Smooth muscle cell (in vitro differentiated cells): ENCODE data around the gene NEURL2. TPM values are rescaled to one million over a fixed set of nuclear protein-coding genes. Genes with fewer than 3 reads are reported as not detected.
"Not testable (repeated sequence)": the region's sequence is repeated elsewhere in the genome, so short reads cannot be mapped to it uniquely, and the experiment has no call there.

ENCODE experiments used
- DNase-seq: peaks from one replicate; lab custom pipeline; 2025; ENCODE audit not compliant: unreplicated experiment; lab: John Stamatoyannopoulos, UW
- H2AFZ ChIP-seq: fragments of 200-600 bp; sonication (generic); 2 replicates; pipeline ENCODE4 v1.6.0; 2016; ENCODE audit warnings: antibody characterized with exemption, low read depth, mild to moderate bottlenecking
- H3F3A ChIP-seq: fragments of 200-600 bp; sonication (generic); 2 replicates; pipeline ENCODE4 v1.6.0; 2017; ENCODE audit warnings: antibody characterized with exemption, low read depth
- H3K27ac ChIP-seq: fragments of 200-600 bp; sonication (generic); 2 replicates; pipeline ENCODE4 v1.5.1; 2016; ENCODE audit warnings: low read depth, mild to moderate bottlenecking
- H3K27me3 ChIP-seq: fragments of 200-600 bp; sonication (generic); 2 replicates; pipeline ENCODE4 v1.6.1; 2016; ENCODE audit warnings: low read depth, mild to moderate bottlenecking
- H3K36me3 ChIP-seq: fragments of 200-600 bp; sonication (generic); 2 replicates; pipeline ENCODE4 v1.5.1; 2016; ENCODE audit warnings: low read depth
- H3K4me1 ChIP-seq: fragments of 200-600 bp; sonication (generic); 2 replicates; pipeline ENCODE4 v1.5.1; 2016; ENCODE audit warnings: low read depth
- H3K4me2 ChIP-seq: fragments of 200-600 bp; sonication (generic); 2 replicates; pipeline ENCODE4 v1.6.0; 2016; ENCODE audit warnings: mild to moderate bottlenecking
- H3K4me3 ChIP-seq: fragments of 200-600 bp; sonication (generic); 2 replicates; pipeline ENCODE4 v1.5.1; 2016; ENCODE audit warnings: mild to moderate bottlenecking
- H3K79me2 ChIP-seq: fragments of 200-600 bp; sonication (generic); 2 replicates; pipeline ENCODE4 v1.6.0; 2016; ENCODE audit warnings: low read depth, mild to moderate bottlenecking
- H3K9ac ChIP-seq: fragments of 200-600 bp; sonication (generic); 2 replicates; pipeline ENCODE4 v1.6.0; 2016; ENCODE audit warnings: low read depth
- H3K9me3 ChIP-seq: fragments of 200-600 bp; sonication (generic); replicated peaks from 2 replicates; pipeline ENCODE4 v1.5.1; 2016; ENCODE audit warnings: low read depth
- H4K20me1 ChIP-seq: fragments of 200-600 bp; sonication (generic); 2 replicates; pipeline ENCODE4 v1.6.0; 2016; ENCODE audit warnings: low read depth
- CTCF ChIP-seq: fragments of 200-600 bp; sonication (generic); IDR thresholded peaks from 2 replicates; pipeline ENCODE4 v1.5.1; 2017; ENCODE audit warnings: borderline replicate concordance, mild to moderate bottlenecking, antibody characterized with exemption; ENCODE audit not compliant: insufficient read depth, poor library complexity, severe bottlenecking
- WGBS: methylation state at CpG from one replicate; pipeline ENCODE4 v1.1.7; 2016; ENCODE audit warnings: low lambda C conversion rate; 5-methylcytosine and 5-hydroxymethylcytosine counted together
- polyA plus RNA-seq: library from polyadenylated mRNA; unstranded; fragments of >200 nt; fragmentation: Nextera tagmentation; extraction: Ambion mirVana; gene quantifications from 2 replicates; pipeline ENCODE4 v1.2.1, GENCODE V29; 2016
- total RNA-seq: library from RNA; depleted of rRNA; stranded (reverse); fragments of >200 nt; gene quantifications from 2 replicates; pipeline ENCODE4 v1.2.3, GENCODE V29; 2014

The NEURL2 gene
- total and polyA plus RNA-seq, 2 experiments from 2014 or later, result 0.31 to 3.7 TPM

GRCh38 chr20:45874576-45874975 lies 16.4 kb downstream of the NEURL2 start:
- WGBS, result 71% methylated on average over 4 of the region's 4 CpGs

GRCh38 chr20:45874104-45874481 lies 16.9 kb downstream of the NEURL2 start:
- DNase-seq, H3K36me3 ChIP-seq, H3K9ac ChIP-seq, H3K4me1 ChIP-seq, H2AFZ ChIP-seq, H3K9me3 ChIP-seq, H3F3A ChIP-seq, H3K79me2 ChIP-seq, H4K20me1 ChIP-seq, H3K4me3 ChIP-seq, H3K4me2 ChIP-seq, H3K27me3 ChIP-seq, H3K27ac ChIP-seq: not testable (repeated sequence)
- WGBS, result 95% methylated on average over 10 of the region's 10 CpGs

More at GRCh38 chr20:45874576-45874975, 16.4 kb downstream of the NEURL2 start:
- H3K4me2 ChIP-seq, result no peak overlapping the region
- H3K4me3 ChIP-seq, result no peak overlapping the region
- no peaks in the 10 kb centered on the region for H4K20me1 ChIP-seq
- no peaks in the 10 kb centered on the region for H3K79me2 ChIP-seq
- no peak overlapping the region for H2AFZ ChIP-seq
- H3F3A ChIP-seq, result no peaks in the 10 kb centered on the region
- no peak for TF ChIP-seq CTCF
- H3K27ac ChIP-seq, result no peak overlapping the region
- peaks cover 4% of the 10 kb centered on the region for H3K36me3 ChIP-seq
- no peaks in the 10 kb centered on the region for H3K27me3 ChIP-seq
- no peaks in the 10 kb centered on the region for H3K4me1 ChIP-seq
- H3K9ac ChIP-seq, result no peak overlapping the region
- no peaks in the 10 kb centered on the region for H3K9me3 ChIP-seq
- DNase-seq, result no peak

- no peak overlapping the region for H3K4me2 ChIP-seq
Measured at GRCh38 chr20:45873409-45874103, 17.5 kb downstream of the NEURL2 start.

GRCh38 chr20:45872626-45873025 lies 18.4 kb downstream of the NEURL2 start:
- 91% methylated on average over 4 of the region's 4 CpGs for WGBS
- no peak overlapping the region for H2AFZ ChIP-seq
- H3K4me3 ChIP-seq, result no peak overlapping the region
- no peaks in the 10 kb centered on the region for H3F3A ChIP-seq
- peaks cover 4% of the 10 kb centered on the region for H3K36me3 ChIP-seq
- H3K27me3 ChIP-seq, result no peaks in the 10 kb centered on the region
- no peak for DNase-seq
- H4K20me1 ChIP-seq, result no peaks in the 10 kb centered on the region
- H3K9me3 ChIP-seq, result no peaks in the 10 kb centered on the region
- no peak overlapping the region for H3K27ac ChIP-seq
- no peak overlapping the region for H3K9ac ChIP-seq
- no peak for TF ChIP-seq CTCF
- no peaks in the 10 kb centered on the region for H3K4me1 ChIP-seq
- H3K79me2 ChIP-seq, result no peaks in the 10 kb centered on the region
- no peak overlapping the region for H3K4me2 ChIP-seq

More at GRCh38 chr20:45873409-45874103, 17.5 kb downstream of the NEURL2 start:
- no peaks in the 10 kb centered on the region for H3F3A ChIP-seq
- no peak overlapping the region for H3K4me3 ChIP-seq
- no peaks in the 10 kb centered on the region for H3K27me3 ChIP-seq
- no peak for TF ChIP-seq CTCF
- H3K27ac ChIP-seq, result no peak overlapping the region
- no peak for DNase-seq
- 93% methylated on average over 1 of the region's 1 CpG for WGBS
- H3K9ac ChIP-seq, result no peak overlapping the region
- no peaks in the 10 kb centered on the region for H3K9me3 ChIP-seq
- no peaks in the 10 kb centered on the region for H3K79me2 ChIP-seq
- H3K36me3 ChIP-seq, result peaks cover 4% of the 10 kb centered on the region
- no peak overlapping the region for H2AFZ ChIP-seq
- H4K20me1 ChIP-seq, result no peaks in the 10 kb centered on the region
- H3K4me1 ChIP-seq, result no peaks in the 10 kb centered on the region
